ENCODE measurements around the gene ANKRD50. TPM values are rescaled to one million over a fixed set of nuclear protein-coding genes. Genes with fewer than 3 reads are reported as not detected.

The ANKRD50 gene
- total and polyA plus RNA-seq, 2 of the 13 experiments (the other 11 are each of a cell fraction or from before 2014, with no cell fraction given), result 2.4 to 4.4 TPM

- DNase-seq (ENCODE audit: low spot score), result no peak
- Histone ChIP-seq H4K20me1 (ENCODE audit: insufficient read depth, low read length) (no peaks in the 10 kb centered on the region), H3K9me3 (ENCODE audit: low read length) (no peaks in the 10 kb centered on the region), H3K4me2 (ENCODE audit: low read depth, low read length) (no peak overlapping the region), H2AFZ (ENCODE audit: low read length) (no peak overlapping the region), H3K27me3 (ENCODE audit: control insufficient read depth in 1 of 2, insufficient read depth in 2 of 2, low read length in 2 of 2) (no peaks in the 10 kb centered on the region; a peak in 1 of 5 replicates), H3K27ac (ENCODE audit: extremely low read length, insufficient read depth, low read length) (no peak overlapping the region), H3K36me3 (replicated peaks in 1 of 2; ENCODE audit: control insufficient read depth in 1 of 2, insufficient read depth in 2 of 2, low read length in 2 of 2) (no peaks in the 10 kb centered on the region), H3K4me1 (ENCODE audit: insufficient read depth, low read length) (no peaks in the 10 kb centered on the region), H3K79me2 (ENCODE audit: insufficient read depth, low read length) (no peaks in the 10 kb centered on the region), H3K4me3 (replicated peaks in 1 of 3; ENCODE audit: insufficient read depth in 1 of 3, low read depth in 2 of 3, low read length in 3 of 3) (no peak overlapping the region), H3K9ac (ENCODE audit: insufficient read depth, low read depth, low read length) (no peak overlapping the region)
- 91% methylated on average over 1 of the region's 1 CpG for WGBS (ENCODE audit: low lambda C conversion rate)
- ChIA-PET CTCF (ENCODE audit: low intra/inter-chr PET ratio, low total read pairs) (no interaction called here), POLR2A (no interaction called here)
- BruUV-seq (replicated peaks), result no TSS peak
- ATAC-seq, result no peak
- in situ Hi-C loops (cut with HindIII; ENCODE audit: extremely low pct_ligation_motif_present, low pct_unique_long_range_greater_than_20kb) (no loop called here), intact Hi-C loops (cut with micrococcal nuclease; ENCODE audit: unreplicated experiment) (no loop called here)
- TF ChIP-seq NFIB (CRISPR knock-in tag; IDR thresholded peaks at IDR 0.05; ENCODE audit: borderline replicate concordance) (no peak), ZIK1 (CRISPR knock-in tag; IDR thresholded peaks at IDR 0.05; ENCODE audit: borderline replicate concordance, low read depth) (no peak), CEBPB (IDR thresholded peaks at IDR 0.05; ENCODE audit: borderline replicate concordance, low read depth, low read length) (peak; percentile 71), REST (IDR thresholded peaks at IDR 0.05; ENCODE audit: borderline replicate concordance in 1 of 2, low read depth in 1 of 2, low read length in 2 of 2) (no peak), NCOA2 (CRISPR knock-in tag; IDR thresholded peaks at IDR 0.05) (no peak)
- no peak for FAIRE-seq
These were observed 36.4 kb upstream of the ANKRD50 start for GRCh38 chr4:124748965-124749364.
